ENCODE measurements around the gene ZCCHC14.

Gene ZCCHC14

GRCh38 chr16:87435372-87436224 lies 57.2 kb downstream of the ZCCHC14 start:
- peaks cover 7% of the 10 kb centered on the region for H3K36me3 ChIP-seq (ENCODE audit: control insufficient read depth, insufficient read depth, low read length)
- no peak overlapping the region for H3K4me3 ChIP-seq (ENCODE audit: insufficient read depth, low read depth, low read length, poor library complexity, severe bottlenecking)
- no peaks in the 10 kb centered on the region for H3K27me3 ChIP-seq (replicated peaks; ENCODE audit: control insufficient read depth, insufficient read depth, low read length, poor library complexity, severe bottlenecking)
- DNase-seq: no peak
- peaks cover 9% of the 10 kb centered on the region for H3K4me1 ChIP-seq (ENCODE audit: control insufficient read depth, insufficient read depth, low read length, poor library complexity, severe bottlenecking)
- H3K9me3 ChIP-seq (ENCODE audit: control insufficient read depth, low read length): no peaks in the 10 kb centered on the region
- H3K27ac ChIP-seq (ENCODE audit: insufficient read depth, low read length, poor library complexity, severe bottlenecking): no peak overlapping the region

- Histone ChIP-seq H3K4me3 (ENCODE audit: insufficient read depth, low read depth, low read length, poor library complexity, severe bottlenecking) (no peak overlapping the region), H3K4me1 (ENCODE audit: control insufficient read depth, insufficient read depth, low read length, poor library complexity, severe bottlenecking) (peaks cover 9% of the 10 kb centered on the region), H3K27ac (ENCODE audit: insufficient read depth, low read length, poor library complexity, severe bottlenecking) (no peak overlapping the region), H3K27me3 (replicated peaks; ENCODE audit: control insufficient read depth, insufficient read depth, low read length, poor library complexity, severe bottlenecking) (no peaks in the 10 kb centered on the region), H3K9me3 (ENCODE audit: control insufficient read depth, low read length) (no peaks in the 10 kb centered on the region), H3K36me3 (ENCODE audit: control insufficient read depth, insufficient read depth, low read length) (peaks cover 7% of the 10 kb centered on the region)
- no peak for DNase-seq
Observed at GRCh38 chr16:87434146-87434667, 58.6 kb downstream of the ZCCHC14 start.

GRCh38 chr16:87432330-87432915 lies 60.4 kb downstream of the ZCCHC14 start:
- Histone ChIP-seq H3K4me1 (ENCODE audit: control insufficient read depth, insufficient read depth, low read length, poor library complexity, severe bottlenecking) (peaks cover 9% of the 10 kb centered on the region), H3K27ac (ENCODE audit: insufficient read depth, low read length, poor library complexity, severe bottlenecking) (no peak overlapping the region), H3K4me3 (ENCODE audit: insufficient read depth, low read depth, low read length, poor library complexity, severe bottlenecking) (no peak overlapping the region), H3K36me3 (ENCODE audit: control insufficient read depth, insufficient read depth, low read length) (peaks cover 7% of the 10 kb centered on the region), H3K9me3 (ENCODE audit: control insufficient read depth, low read length) (no peaks in the 10 kb centered on the region), H3K27me3 (replicated peaks; ENCODE audit: control insufficient read depth, insufficient read depth, low read length, poor library complexity, severe bottlenecking) (no peaks in the 10 kb centered on the region)
- DNase-seq: no peak

GRCh38 chr16:87431926-87432325 lies 60.9 kb downstream of the ZCCHC14 start:
- no peaks in the 10 kb centered on the region for H3K27me3 ChIP-seq (replicated peaks; ENCODE audit: control insufficient read depth, insufficient read depth, low read length, poor library complexity, severe bottlenecking)
- H3K27ac ChIP-seq (ENCODE audit: insufficient read depth, low read length, poor library complexity, severe bottlenecking): no peak overlapping the region
- H3K4me3 ChIP-seq (ENCODE audit: insufficient read depth, low read depth, low read length, poor library complexity, severe bottlenecking): no peak overlapping the region
- no peak for DNase-seq
- H3K9me3 ChIP-seq (ENCODE audit: control insufficient read depth, low read length): no peaks in the 10 kb centered on the region
- H3K36me3 ChIP-seq (ENCODE audit: control insufficient read depth, insufficient read depth, low read length): peaks cover 7% of the 10 kb centered on the region
- H3K4me1 ChIP-seq (ENCODE audit: control insufficient read depth, insufficient read depth, low read length, poor library complexity, severe bottlenecking): peaks cover 8% of the 10 kb centered on the region

- Histone ChIP-seq H3K27ac (ENCODE audit: insufficient read depth, low read length, poor library complexity, severe bottlenecking) (no peak overlapping the region), H3K27me3 (replicated peaks; ENCODE audit: control insufficient read depth, insufficient read depth, low read length, poor library complexity, severe bottlenecking) (no peaks in the 10 kb centered on the region), H3K36me3 (ENCODE audit: control insufficient read depth, insufficient read depth, low read length) (peaks cover 19% of the 10 kb centered on the region), H3K4me1 (ENCODE audit: control insufficient read depth, insufficient read depth, low read length, poor library complexity, severe bottlenecking) (no peaks in the 10 kb centered on the region), H3K4me3 (ENCODE audit: insufficient read depth, low read depth, low read length, poor library complexity, severe bottlenecking) (no peak overlapping the region), H3K9me3 (ENCODE audit: control insufficient read depth, low read length) (no peaks in the 10 kb centered on the region)
- no peak for DNase-seq
Observed at GRCh38 chr16:87426423-87427215, 66.2 kb downstream of the ZCCHC14 start.

- no peaks in the 10 kb centered on the region for H3K4me1 ChIP-seq (ENCODE audit: control insufficient read depth, insufficient read depth, low read length, poor library complexity, severe bottlenecking)
- H3K27ac ChIP-seq (ENCODE audit: insufficient read depth, low read length, poor library complexity, severe bottlenecking): no peak overlapping the region
- no peaks in the 10 kb centered on the region for H3K27me3 ChIP-seq (replicated peaks; ENCODE audit: control insufficient read depth, insufficient read depth, low read length, poor library complexity, severe bottlenecking)
- no peak overlapping the region for H3K4me3 ChIP-seq (ENCODE audit: insufficient read depth, low read depth, low read length, poor library complexity, severe bottlenecking)
- H3K36me3 ChIP-seq (ENCODE audit: control insufficient read depth, insufficient read depth, low read length): peaks cover 24% of the 10 kb centered on the region
- no peaks in the 10 kb centered on the region for H3K9me3 ChIP-seq (ENCODE audit: control insufficient read depth, low read length)
- no peak for DNase-seq
Observed at GRCh38 chr16:87425941-87426340, 66.9 kb downstream of the ZCCHC14 start.

- no peak overlapping the region for H3K27ac ChIP-seq (ENCODE audit: insufficient read depth, low read length, poor library complexity, severe bottlenecking)
- H3K9me3 ChIP-seq (ENCODE audit: control insufficient read depth, low read length): no peaks in the 10 kb centered on the region
- H3K27me3 ChIP-seq (replicated peaks; ENCODE audit: control insufficient read depth, insufficient read depth, low read length, poor library complexity, severe bottlenecking): no peaks in the 10 kb centered on the region
- H3K4me3 ChIP-seq (ENCODE audit: insufficient read depth, low read depth, low read length, poor library complexity, severe bottlenecking): no peak overlapping the region
- H3K4me1 ChIP-seq (ENCODE audit: control insufficient read depth, insufficient read depth, low read length, poor library complexity, severe bottlenecking): no peaks in the 10 kb centered on the region
- peaks cover 30% of the 10 kb centered on the region for H3K36me3 ChIP-seq (ENCODE audit: control insufficient read depth, insufficient read depth, low read length)
- DNase-seq: no peak
Observed at GRCh38 chr16:87424266-87424665, 68.6 kb downstream of the ZCCHC14 start.

GRCh38 chr16:87423429-87423828 lies 69.4 kb downstream of the ZCCHC14 start:
- Histone ChIP-seq H3K9me3 (ENCODE audit: control insufficient read depth, low read length) (no peaks in the 10 kb centered on the region), H3K4me3 (ENCODE audit: insufficient read depth, low read depth, low read length, poor library complexity, severe bottlenecking) (no peak overlapping the region), H3K27ac (ENCODE audit: insufficient read depth, low read length, poor library complexity, severe bottlenecking) (no peak overlapping the region), H3K4me1 (ENCODE audit: control insufficient read depth, insufficient read depth, low read length, poor library complexity, severe bottlenecking) (no peaks in the 10 kb centered on the region), H3K36me3 (ENCODE audit: control insufficient read depth, insufficient read depth, low read length) (peaks cover 30% of the 10 kb centered on the region), H3K27me3 (replicated peaks; ENCODE audit: control insufficient read depth, insufficient read depth, low read length, poor library complexity, severe bottlenecking) (no peaks in the 10 kb centered on the region)
- DNase-seq: no peak

- DNase-seq: no peak
- no peak overlapping the region for H3K27ac ChIP-seq (ENCODE audit: insufficient read depth, low read length, poor library complexity, severe bottlenecking)
- H3K36me3 ChIP-seq (ENCODE audit: control insufficient read depth, insufficient read depth, low read length): peaks cover 38% of the 10 kb centered on the region
- H3K4me3 ChIP-seq (ENCODE audit: insufficient read depth, low read depth, low read length, poor library complexity, severe bottlenecking): no peak overlapping the region
- H3K27me3 ChIP-seq (replicated peaks; ENCODE audit: control insufficient read depth, insufficient read depth, low read length, poor library complexity, severe bottlenecking): no peaks in the 10 kb centered on the region
- H3K4me1 ChIP-seq (ENCODE audit: control insufficient read depth, insufficient read depth, low read length, poor library complexity, severe bottlenecking): no peaks in the 10 kb centered on the region
- no peaks in the 10 kb centered on the region for H3K9me3 ChIP-seq (ENCODE audit: control insufficient read depth, low read length)
Observed at GRCh38 chr16:87422106-87422505, 70.7 kb downstream of the ZCCHC14 start.
